Eye (tissue), 1 donor: Measurements from ENCODE around the gene MDFIC.

Source experiments
- DNase-seq: peaks from one replicate; pipeline ENCODE4 v3.0.0-alpha.2; 2015

Gene MDFIC

DNA sequence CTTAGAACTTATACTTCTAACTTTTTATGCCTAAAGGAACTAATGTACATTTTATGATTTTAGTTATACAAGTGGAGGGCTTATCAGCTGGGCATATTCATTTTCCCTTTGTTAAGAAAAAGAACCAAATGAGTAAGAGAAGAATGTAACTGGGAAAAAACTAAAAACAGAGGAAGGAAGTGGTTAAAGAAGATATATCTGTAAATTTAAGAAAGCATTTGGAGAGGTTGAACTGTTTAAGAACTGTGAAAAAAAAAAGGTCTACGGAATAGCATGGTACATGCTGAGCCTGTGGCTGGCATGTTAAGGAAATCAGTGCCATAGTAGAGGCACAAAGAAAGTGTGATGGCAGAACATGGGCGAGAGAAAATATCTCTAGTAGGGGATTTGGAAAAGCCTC is 6.2 kb downstream of the MDFIC start:
- no peak for DNase-seq

DNA sequence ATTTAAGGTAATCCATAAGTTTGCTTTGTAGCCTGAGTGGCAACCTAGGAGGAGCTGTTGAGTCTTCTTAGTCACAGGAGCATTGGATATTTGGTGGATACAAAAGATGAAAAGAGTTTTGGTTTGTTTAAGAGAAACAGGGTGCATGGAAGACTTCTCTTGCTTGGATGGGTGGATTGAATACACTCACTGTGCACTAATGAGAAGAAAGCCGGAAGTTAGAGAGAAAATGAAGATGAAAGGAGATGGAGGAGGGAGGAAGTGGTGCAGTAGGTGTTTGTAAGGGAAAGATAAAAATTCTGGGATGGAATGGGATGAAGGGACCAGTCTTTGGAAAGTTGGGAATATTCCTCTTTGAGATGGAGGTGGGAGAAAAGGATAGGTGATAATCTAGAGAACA is 7.7 kb downstream of the MDFIC start:
- DNase-seq, result peak; percentile 43

DNA sequence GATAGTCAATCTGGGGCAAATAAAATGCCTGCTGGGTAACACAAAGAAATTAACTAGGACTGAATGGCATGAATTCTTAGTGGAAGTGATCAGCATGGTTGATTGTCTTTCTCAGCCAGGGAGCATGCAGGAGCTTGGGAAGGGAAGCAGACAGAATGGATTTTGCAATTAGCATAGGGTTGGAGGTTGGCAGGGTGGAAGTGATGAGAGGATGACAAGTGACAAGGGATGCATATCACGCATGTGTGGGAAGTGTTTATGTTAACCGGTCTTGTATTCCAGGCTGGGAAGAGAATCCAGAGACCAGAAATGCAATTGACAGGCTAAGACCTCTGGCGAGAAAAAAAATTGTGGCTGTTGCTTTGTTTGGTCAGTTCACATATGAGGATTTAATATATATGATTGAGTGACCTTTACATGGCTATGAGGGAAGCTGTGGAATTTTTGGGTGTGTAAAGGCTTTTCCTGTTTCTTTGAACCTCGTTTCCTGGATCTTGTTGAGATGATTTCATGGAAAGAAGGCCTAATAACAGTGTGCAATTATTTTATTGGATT is 8.3 kb downstream of the MDFIC start:
- DNase-seq, result peak; percentile 87

DNA sequence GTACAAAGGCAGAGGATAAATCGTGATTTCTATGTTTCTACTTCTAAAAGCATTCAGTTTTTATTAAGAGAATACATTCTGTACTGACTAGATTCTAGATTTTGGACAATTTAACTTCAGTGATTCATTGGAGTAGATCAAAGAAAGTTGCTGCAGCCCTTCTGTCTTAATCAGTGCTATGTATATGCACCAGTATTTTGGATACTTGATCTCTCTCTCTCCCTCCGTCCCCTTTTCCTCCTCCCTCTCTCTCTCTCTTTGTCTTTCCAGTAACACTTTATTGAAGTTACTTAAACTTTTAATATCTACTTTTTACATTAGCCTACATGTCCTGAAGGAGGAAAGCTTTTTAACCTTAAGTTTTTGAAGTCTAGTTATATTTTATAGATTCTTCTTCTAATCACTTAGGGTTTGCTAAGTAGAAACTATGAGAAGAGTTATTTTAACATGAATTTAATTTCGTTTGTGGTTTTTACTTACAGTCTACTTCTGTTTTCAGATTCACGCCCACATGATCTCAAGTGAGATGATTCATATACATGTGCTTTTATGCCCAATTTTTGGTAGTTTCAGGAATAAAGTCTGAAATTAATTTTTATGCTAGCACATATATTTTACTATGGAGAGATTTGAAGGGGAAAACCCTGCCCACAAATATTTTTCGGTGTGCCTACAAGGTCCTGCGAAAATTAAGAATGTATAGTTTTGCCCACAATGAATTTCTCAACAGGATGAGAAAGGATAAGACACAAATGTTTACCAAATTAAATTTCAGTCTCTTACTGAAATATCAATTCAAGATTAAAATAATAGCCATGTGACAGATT is 9.1 kb downstream of the MDFIC start:
- DNase-seq, result peak; percentile 33

DNA sequence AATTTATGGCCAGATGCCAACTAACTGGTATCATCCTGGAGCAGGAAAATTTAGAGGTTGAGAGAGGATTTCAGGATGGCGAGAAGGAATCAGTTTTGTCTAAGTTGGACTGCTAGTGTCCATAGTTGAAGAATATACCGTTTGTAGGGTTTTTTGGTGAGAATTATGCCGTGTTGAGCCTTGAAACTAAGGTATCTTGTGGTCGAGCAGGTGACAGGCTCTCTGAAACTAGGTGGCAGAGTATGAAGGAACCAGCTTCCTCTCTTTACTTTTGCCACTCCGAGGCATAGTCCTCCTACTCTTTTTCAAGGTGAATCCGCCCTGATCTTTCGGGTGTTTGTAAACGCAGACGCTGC is 9.7 kb downstream of the MDFIC start:
- no peak for DNase-seq

DNA sequence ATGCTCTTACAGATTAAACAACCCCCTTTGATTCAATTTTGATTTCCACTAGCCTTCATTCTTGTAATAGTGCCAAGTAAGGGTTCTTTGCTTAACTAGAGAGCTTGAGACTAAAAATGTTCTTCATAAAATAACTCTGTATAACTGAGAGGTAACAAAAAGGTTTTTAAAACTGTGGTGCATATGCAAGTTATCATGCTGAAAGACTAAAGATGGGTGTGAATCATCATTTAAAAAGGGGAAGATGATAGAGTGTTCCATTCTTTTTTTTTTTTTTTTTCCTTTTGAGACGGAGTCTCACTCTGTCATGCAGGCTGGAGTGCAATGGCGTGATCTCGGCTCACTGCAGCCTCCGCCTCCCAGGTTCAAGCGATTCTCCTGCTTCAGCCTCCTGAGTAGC is 11.1 kb downstream of the MDFIC start:
- DNase-seq, result no peak

DNA sequence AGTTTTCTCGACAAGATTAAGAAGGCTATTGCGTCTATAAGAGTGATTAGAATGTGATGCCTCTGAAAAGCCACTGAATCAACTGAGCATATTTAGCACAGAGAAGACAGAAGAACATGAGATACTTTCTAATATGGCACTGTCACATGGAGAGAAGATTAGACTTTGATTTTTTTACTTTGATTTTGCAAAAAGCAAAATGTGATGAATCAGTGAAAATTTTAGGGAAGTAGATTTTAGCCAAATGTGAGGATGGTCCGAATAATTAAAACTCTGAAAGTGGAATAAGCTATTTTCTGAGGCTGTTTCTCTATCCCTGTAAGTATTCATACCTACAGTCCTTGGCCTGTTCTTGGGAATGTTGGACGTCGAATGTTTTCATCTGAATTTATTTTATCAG is 11.8 kb downstream of the MDFIC start:
- DNase-seq, result no peak

DNA sequence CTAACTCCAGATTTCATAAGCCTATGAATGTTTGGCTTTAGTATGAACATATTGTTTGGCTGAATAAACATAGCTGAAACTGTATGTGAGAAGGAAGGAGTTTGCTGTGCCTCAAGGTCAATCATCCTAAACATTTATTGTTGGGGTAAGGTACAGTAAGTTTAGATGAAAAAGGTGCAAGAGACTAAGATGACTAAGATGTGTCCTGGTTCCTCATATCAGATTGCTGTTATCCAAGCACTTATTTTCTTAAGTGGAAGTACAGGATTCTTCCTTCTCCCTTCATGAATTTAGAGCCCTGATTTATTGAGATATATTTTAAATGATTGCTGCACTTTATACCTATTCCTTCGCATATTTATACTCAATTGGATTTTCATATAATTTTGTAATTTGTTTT is 12.2 kb downstream of the MDFIC start:
- DNase-seq, result no peak

DNA sequence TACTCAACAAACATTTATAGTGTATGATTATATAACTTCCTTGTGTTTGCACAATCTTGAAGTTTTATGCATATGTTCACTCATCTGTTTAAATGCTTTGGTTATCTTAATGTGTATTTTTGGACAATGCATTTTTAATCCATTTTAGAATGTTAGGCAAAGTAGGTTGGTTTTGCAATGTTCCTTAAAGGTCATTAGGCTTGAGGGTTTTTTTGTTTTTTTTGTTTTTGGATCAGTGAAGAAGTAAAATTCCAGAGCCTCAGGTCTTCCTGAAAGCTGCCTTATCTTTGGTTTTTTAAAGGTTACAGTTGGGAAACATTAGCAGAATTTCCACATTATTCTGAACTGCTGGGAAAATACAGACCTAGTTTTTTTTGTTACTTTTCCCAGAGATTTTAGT is 12.8 kb downstream of the MDFIC start:
- no peak for DNase-seq

DNA sequence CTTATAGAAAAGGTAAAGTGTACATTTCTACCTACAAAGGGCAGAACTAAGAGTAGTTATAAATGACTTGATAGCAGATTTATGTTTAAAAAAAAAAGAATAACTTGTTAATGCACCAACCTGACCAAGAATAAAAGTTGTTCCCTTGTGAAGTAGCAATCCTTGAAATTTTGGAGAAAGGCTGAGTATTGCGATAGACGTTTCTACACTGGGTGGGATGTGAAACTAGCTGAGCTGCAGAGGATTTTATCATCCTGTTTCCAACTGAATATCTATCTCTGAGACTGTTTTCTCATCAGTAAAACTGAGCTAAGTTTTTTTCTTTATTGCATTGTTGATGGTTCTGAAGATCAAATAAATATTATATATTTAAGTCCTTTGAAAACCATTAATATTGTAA is 14.6 kb downstream of the MDFIC start:
- DNase-seq, result no peak

DNA sequence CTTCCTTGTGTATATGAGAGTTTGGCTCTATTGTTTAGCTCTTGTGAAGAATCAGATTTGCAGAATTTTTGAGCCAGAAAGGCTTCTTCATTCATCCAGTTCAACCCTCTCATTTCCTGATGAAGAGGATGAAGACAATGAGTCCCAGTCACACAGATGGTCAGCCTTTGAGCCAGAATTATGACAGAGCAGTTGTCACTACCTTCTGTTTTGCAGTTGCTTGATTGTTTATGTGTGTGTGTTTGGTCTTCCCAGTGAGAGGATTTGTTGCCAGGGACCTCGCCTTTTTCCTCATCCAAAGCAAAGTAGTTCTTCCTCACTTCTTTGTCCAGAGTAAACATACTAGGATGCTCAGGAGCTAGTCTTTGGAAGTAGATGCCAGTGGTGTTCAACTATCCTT is 15.6 kb downstream of the MDFIC start:
- no peak for DNase-seq

DNA sequence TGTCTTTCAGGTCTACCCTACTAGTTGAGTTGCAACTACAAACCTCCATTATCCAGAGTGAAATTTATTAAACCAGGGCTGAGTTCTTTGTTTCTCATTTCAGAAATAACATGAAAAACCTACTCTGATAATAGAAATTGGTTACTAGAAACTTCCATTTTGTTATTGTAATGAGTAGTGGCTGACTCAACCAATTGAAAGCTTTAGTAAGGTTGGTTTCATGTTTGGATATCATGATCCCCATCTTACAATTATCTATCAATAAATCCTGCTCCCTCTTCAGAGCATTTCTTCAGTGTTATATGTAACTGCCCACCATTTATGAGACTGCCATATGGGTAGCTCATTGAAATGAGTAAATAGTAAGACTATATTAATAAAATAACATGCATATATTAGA is 16.9 kb downstream of the MDFIC start:
- no peak for DNase-seq

DNA sequence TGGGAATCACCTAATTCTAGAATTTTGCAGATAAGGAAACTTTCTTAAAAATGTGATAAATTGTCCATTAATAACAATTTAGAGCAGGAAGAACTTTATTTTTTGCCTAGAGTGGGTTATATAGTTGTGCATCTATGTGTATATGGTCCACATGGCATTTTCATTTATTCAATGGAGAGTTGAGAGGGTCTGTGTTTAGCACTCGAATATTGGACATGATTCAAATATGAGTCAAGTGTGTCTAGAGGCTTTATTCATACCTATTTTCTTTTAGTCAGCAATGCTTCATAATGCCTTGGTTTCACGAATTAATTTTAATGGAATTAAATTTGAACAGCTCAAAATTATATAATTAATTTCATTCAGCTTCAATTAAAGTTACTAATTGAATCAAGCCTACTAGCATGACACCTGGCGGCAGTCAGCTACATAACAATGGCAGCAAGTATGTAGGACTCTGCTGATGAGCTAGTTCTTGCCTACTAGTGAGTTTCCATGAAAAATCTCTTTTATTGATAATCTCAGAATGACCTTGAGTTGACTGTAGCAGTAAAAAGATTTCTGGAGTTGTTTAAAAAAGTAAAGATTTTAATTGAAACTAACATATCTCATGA is 17.7 kb downstream of the MDFIC start:
- no peak for DNase-seq

DNA sequence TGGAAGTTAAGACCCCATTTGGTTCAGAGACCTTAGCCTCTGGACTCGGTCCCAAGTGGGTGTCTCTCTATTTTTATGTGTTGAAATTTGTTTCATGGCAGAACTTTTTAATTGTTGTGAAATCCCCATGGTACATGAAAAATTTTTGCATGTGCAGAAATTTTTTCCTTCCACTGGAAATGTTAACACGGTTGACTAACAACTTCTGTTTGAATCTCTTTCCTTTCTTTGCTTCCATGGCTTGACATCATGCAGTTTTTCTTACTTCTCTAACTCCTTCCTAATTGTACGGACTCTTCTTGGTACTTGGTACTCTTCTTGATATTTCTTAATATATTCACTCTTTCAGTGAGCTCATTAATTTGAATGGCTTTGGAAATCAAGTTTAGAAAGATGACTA is 18.3 kb downstream of the MDFIC start:
- no peak for DNase-seq

DNA sequence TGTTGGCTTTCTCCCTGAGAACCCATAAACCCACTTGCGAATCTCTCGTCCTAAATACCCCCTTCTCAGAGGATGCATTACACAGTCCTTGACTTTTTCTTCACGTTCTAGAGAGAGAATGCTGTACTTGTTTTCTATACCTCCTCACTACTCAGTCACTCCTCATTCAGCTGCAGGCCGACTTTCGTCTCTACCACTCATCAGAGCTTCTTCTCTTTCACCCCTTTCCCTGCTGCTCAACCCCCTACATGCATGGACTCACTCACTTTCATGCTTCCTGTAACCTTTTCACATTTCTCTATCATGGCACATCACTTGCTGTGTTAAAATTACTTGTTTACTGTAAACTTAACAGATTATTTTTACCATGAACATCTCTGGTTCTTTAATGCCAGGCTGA is 19.8 kb downstream of the MDFIC start:
- no peak for DNase-seq

DNA sequence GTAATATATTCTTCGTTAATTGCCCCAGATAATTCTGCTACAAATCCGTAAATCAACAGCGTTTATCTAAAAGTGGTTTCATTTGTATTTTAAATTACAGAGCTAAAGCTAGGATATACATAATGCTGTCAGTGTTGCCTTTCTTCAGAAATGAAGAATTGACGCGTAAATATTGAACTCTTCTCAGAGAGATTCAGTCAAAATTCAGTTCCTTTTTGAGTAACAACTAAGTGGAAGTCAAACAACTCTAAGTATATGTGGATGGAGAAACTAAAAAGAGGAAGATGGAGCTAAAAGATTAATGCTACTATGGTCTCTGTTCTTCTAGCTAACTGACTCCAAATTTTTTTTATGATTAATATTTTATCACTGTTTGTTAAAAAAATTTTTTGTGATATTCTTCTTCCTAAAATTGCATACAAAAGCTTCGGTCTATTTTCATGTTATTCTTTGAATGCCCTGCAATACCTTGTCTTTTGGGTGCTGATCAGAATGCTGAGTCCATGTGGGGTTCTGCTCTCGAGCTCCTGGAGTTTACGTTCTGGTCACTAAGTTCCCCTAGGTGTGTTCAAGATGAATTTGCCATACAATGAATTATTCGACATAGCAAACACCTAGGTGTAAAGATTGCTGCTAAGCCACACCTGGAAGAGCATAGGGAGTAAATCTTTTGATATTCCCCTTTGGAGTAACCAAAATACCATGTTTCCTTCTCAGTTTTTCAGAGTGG is 20.7 kb downstream of the MDFIC start:
- DNase-seq, result no peak

DNA sequence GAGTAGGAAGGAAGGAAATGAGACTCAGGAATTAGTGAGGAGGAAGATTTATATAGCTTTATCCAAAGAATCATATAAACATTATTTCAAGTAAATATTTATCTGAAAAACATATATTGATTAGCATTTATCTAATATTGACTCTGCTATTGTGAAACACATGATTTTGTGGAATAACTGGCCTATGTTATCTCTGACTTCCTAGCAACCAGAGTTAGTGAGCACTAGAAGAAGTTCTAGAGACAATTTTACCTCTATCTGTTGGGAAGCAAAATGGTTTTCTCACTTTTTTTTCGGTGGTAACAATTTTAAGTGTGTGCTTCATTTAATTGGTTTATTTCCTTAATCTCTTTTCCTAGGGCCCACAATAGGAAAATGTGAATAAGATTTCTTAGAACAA is 21.6 kb downstream of the MDFIC start:
- no peak for DNase-seq

DNA sequence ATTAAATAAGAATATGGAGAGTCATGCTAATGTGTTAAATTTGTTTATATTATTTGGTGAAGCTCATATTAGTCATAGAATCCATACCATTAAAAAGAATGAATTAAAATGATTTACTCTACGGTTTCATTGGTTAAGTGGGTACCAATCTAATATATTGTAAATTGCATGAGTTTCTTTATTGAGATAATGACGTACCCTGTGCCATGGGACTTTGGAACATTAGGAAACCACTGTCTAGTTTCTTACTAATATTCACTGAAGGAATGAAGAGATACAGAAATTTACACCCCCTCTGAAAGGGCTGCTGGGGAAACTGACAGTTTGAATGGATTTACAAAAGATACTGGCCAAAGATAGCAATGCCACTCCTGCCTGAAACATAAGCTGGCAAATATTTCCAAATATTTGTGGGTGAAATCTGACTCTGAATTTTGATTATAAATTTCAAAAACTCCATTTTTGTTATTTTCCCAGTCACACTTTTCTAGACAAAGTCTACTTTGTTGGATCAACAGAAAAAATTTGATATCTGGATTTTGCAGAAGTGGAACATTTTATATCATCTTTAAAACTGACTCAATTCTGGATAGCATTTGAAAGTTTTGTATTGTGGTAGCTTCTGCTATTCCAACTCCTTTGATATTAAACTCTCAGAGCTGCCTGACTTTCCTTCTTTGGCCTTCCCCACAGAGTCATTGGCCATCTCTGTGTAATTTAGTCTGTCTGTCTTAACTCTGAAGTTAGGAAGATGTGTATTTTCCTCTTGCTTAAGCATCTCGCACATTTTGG is 22.3 kb downstream of the MDFIC start:
- DNase-seq, result no peak

DNA sequence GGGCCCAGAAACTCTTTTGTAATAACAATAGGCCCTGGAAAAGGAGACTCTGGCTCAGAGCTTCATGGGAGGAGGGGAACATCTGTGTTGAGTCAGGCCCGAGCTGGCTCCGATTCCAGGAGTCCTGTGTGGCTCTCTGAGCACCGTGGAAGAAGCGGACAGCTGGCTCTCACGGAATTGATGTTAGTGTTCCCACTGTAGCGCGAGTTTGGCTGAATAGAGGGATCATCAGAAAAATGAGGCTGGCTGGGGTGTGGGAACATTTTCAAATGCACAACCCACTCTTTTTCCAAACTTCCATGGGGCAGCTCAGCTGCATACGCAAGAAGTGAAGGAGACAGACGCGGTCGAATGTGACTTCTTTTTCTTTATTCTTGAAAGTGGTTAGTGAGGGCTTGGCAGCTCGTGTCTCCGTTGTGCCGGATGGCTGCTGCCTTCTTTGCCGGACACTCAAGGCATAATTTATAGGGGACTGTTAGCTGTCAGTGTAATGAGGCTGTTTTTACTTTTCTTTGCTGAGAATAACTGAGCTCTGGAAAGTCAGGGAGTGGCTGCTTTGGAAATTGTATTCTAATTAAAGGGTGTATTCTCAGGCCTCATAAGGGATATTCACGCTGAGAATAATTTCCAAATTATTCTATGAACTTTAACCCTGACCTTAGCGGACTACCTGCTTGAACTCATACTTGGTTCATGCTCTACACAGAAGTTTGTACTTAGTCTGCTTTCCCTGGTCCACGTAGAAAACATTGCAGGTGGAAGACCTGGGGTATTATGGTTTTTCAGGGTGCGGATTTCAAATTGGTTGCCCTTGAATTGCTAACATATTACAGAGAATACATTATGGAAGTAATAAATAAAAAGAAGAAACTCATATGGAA is 23.1 kb downstream of the MDFIC start:
- peak; percentile 88 for DNase-seq

DNA sequence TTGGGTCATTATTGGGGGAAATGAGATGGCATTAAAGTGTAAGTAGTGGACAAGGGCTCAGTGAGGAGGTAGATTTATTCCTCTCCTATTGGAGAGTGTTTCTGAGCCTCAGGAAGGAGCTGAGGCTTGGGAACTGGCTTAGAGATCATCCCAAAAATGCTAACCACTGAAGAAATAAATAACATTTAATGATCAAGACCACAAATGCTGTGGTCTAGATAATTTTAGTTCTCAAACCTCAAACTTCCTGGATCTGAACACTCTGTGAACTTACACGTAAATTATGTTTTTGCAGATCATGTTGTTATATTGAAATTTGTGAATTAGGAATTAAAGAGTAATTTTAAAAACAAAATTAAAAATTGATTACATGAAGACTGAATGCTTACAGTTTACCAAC is 27.3 kb downstream of the MDFIC start:
- DNase-seq, result no peak

DNA sequence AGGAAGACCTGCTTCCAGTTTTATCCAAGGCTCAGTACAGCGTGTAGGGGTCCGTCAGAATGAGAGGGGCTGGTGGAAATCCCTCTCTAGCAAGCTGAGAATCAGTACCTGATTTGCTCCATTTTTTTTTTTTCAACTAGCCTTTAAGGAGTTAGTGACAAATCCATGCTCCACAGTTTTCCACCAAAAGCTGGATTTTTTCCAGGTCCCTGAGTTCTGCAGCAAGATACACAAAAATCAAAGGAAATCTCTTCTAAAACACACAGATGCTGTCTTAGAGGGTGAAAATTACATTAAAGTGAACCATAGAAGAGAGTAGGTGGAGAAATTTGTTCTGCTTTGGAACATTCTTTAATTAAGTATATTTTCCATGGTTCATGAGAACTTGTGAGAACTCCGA is 30.4 kb downstream of the MDFIC start:
- peak; percentile 4 for DNase-seq

DNA sequence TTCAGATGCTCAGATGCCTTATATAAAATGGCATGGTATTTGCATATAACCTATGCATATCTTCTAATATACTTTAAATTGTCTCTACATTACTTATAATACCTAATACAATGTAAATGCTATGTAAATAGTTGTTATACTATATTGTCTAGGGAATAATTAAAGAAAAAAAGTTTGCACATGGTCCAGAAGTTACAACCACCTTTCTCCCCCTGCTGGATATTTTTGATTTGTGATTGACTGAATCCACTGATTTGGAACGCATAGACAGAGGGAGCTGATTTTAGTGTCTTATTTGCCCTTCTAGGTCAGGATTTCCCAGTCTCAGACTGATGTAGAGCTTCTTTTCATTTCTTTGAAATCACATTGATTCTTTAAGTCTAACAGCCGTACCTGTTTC is 31.8 kb downstream of the MDFIC start:
- no peak for DNase-seq
